WTC11 (cell line): ENCODE results near the gene LTBP1.

ENCODE experiments used
- NR1H2 ChIP-seq: sonication (generic); formaldehyde crosslinking; IDR thresholded peaks from 2 replicates; pipeline ENCODE4 v1.9.0; 2021; ENCODE audit warnings: mild to moderate bottlenecking, moderate library complexity, missing genetic modification reagents
- TF ChIP-seq, protein P1 (sequence below): fragments of 200-600 bp; IDR thresholded peaks from 2 replicates; pipeline ENCODE4 v1.8.0; 2022; ENCODE audit warnings: antibody characterized with exemption
- TF ChIP-seq, protein P2 (sequence below): sonication (generic); formaldehyde crosslinking; IDR thresholded peaks from 2 replicates; pipeline ENCODE4 v1.8.0; 2022; ENCODE audit warnings: mild to moderate bottlenecking, missing genetic modification reagents

DNA sequence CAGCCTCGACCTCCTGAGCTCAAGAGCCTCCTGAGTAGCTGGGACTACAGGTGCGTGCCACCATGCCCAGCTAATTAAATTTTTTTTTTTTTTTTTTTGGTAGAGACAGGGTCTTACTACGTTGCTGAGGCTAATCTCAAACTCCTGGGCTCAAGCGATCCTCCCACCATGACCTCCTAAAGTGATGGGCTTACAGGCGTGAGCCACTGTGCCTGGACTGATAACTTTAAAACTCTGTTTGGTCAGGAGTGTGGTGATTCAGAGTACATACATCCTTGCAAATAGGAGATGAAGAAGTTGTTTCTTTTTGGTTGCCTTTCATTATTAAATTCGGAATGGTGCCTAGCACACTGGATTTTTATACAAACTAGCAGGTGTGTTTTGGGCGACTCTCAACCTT is 73.0 kb downstream of the LTBP1 start:
- TF ChIP-seq NR1H2 (CRISPR knock-in tag), result no peak
- TF ChIP-seq, protein P1, sequence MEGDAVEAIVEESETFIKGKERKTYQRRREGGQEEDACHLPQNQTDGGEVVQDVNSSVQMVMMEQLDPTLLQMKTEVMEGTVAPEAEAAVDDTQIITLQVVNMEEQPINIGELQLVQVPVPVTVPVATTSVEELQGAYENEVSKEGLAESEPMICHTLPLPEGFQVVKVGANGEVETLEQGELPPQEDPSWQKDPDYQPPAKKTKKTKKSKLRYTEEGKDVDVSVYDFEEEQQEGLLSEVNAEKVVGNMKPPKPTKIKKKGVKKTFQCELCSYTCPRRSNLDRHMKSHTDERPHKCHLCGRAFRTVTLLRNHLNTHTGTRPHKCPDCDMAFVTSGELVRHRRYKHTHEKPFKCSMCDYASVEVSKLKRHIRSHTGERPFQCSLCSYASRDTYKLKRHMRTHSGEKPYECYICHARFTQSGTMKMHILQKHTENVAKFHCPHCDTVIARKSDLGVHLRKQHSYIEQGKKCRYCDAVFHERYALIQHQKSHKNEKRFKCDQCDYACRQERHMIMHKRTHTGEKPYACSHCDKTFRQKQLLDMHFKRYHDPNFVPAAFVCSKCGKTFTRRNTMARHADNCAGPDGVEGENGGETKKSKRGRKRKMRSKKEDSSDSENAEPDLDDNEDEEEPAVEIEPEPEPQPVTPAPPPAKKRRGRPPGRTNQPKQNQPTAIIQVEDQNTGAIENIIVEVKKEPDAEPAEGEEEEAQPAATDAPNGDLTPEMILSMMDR, result no peak
- TF ChIP-seq, protein P2, sequence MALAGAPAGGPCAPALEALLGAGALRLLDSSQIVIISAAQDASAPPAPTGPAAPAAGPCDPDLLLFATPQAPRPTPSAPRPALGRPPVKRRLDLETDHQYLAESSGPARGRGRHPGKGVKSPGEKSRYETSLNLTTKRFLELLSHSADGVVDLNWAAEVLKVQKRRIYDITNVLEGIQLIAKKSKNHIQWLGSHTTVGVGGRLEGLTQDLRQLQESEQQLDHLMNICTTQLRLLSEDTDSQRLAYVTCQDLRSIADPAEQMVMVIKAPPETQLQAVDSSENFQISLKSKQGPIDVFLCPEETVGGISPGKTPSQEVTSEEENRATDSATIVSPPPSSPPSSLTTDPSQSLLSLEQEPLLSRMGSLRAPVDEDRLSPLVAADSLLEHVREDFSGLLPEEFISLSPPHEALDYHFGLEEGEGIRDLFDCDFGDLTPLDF (CRISPR knock-in tag), result no peak
